ENCODE data around the gene CSF3. TPM values are rescaled to one million over a fixed set of nuclear protein-coding genes. Genes with fewer than 3 reads are reported as not detected.

Gene CSF3
- total RNA-seq, 2 donors from 2014 or later = 0.20 to 0.67 TPM

DNA sequence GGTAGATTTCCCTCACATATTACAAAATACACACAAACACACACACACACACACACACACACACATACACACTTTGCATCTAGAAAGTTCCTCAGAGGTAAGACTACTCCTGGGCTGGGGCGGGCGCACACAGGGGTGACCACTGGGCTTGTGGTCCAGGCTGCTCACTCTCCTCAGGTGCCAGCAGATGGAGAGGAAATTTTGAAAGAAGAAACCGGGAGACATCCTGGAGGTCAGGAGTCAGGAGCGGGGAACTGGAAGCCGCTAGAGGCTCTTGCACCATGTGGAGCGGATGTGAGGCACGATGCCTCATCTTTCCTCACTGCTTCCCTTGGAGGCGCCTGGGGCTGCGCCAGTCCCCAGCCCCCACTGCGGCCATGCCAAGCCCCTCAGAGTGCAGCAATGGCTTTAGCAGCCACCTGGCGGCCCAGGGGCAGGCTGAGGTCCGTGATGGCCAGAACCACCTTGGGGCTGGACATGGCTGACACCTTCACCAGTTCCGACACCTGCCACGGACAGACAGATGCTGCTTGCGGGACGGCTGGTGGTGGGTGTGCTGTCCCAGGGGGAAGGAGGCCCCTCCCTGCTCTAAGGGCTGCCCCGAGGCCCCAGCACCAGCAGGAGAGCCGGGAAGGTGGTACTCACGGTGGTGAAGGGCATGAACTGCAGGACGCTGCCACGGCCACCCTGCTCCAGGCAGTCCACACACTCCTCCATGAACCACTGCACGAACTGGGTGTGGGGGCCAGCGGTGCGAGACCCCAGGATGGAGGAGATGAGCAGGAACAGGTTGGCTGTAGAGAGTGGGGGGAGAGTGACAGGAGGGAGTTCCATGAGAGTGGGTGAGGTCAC is 4.1 kb downstream of the CSF3 start:
- intact Hi-C loops (cut with DNase I, micrococcal nuclease) = loop anchor here in 1 of 2 donors (10.0 kb wide), 1 partner anchor 145 kb away; no protein-coding TSS in a partner anchor
- ATAC-seq = no peak
- no peak for DNase-seq

GRCh38 chr17:40020146-40020545 is 4.9 kb downstream of the CSF3 start:
- ATAC-seq (no peak), DNase-seq (no peak)
- intact Hi-C loops (cut with DNase I, micrococcal nuclease) = loop anchor here in 1 of 2 donors (10.0 kb wide), 1 partner anchor 155 kb away; the partner anchor contains the start of gene RAPGEFL1

DNA sequence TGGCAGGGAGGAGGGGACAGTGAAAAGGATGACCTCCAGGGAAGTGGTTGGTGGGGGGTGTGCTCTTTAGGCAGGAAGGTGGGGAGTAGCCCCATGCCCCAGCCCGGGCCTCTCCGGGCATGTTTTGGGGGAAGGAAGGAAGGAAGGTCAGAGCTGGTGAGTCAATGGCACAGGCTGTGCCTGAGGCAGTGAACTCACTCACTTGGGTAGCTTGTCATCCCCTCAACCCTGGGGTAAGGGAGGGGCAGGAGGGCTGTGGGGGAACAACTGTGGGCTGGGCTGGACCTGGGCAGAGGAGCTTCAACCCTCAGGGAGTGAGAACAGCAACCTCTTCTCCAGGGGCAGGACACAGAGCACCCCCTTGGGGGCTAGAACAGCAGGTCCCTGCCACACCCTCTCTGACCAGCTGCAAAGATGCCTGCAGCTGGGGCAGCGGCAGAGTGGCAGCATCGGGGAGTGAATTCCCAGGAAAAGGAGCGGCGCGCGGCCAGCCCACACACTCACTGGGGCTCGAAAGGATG is 6.3 kb downstream of the CSF3 start:
- intact Hi-C loops (cut with DNase I, micrococcal nuclease) = loop anchor here in 1 of 2 donors (10.0 kb wide), 1 partner anchor 153 kb away; the partner anchor contains the start of gene RAPGEFL1
- ATAC-seq = no peak
- DNase-seq = no peak

DNA sequence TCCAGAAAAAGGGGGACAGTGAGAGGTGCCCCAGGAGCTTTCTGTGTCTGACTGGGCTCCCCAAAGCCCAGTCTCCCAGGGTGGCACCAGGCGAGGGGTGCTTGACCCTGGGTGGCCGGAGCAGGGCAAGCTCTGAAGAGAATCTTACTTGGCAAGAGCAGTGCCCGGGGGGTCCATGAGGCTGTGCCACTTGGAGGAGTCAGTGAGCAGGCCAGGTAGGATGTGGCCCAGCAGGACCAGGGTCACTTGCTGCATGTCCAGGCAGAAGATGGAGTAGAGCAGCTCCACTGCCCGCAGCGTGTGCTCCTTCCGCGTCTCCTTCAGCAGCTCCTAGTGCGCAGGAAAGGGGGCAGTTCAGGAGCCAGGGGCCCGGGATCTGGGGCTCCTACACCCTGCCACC is 7.3 kb downstream of the CSF3 start:
- intact Hi-C loops (cut with DNase I, micrococcal nuclease) = loop anchor here in 1 of 2 donors (10.0 kb wide), 1 partner anchor 152 kb away; the partner anchor contains the start of gene RAPGEFL1
- DNase-seq (no peak), ATAC-seq (no peak)

GRCh38 chr17:40022961-40023541 is 7.8 kb downstream of the CSF3 start:
- DNase-seq = peak; percentile 69 to 83
- peak; percentile 78 for ATAC-seq
- intact Hi-C loops (cut with DNase I, micrococcal nuclease) = loop anchor here in 1 of 2 donors (10.0 kb wide), 1 partner anchor 152 kb away; the partner anchor contains the start of gene RAPGEFL1

DNA sequence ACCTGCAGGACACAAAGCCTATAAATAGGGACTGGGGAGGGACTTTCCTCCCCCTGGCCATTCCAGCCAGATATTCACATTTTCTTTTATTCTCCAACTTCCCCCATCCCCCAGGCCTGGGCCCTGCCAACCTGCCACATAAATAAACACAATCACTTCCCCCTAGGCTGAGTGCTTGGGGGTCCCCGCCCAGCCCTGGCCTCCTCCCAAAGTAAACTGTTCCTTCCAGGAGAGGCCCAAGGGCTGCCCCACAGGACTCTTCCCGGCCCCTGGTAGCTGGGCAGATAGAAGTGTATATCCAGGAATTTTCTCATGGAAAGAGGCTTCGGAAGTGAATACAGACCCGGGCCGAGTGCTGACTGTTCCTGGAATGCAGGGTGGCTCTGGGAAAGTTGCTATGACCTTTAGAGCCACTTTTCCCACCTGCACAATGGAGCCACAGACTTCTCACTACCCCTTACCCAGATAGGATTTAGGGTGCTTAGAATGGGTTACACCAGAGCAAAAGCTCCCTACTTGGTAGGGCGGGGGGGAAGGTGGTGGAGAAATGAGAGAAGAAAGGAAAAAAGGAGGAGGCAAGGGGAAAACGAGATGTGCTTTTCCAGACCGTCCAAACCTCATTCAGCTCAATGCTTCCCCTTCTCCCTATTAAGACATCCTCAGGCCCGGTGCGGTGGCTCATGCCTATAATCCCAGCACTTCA is 8.5 kb downstream of the CSF3 start:
- ATAC-seq = peak; percentile 81
- peak; percentile 88 to 89 for DNase-seq
- intact Hi-C loops (cut with DNase I, micrococcal nuclease) = loop anchor here in 1 of 2 donors (10.0 kb wide), 1 partner anchor 151 kb away; the partner anchor contains the start of gene RAPGEFL1

- DNase-seq (no peak), ATAC-seq (no peak)
- intact Hi-C loops (cut with DNase I, micrococcal nuclease) = loop anchor here in 1 of 2 donors (10.0 kb wide), 1 partner anchor 150 kb away; the partner anchor contains the start of gene RAPGEFL1
These were observed 9.7 kb downstream of the CSF3 start for GRCh38 chr17:40024901-40025300.

DNA sequence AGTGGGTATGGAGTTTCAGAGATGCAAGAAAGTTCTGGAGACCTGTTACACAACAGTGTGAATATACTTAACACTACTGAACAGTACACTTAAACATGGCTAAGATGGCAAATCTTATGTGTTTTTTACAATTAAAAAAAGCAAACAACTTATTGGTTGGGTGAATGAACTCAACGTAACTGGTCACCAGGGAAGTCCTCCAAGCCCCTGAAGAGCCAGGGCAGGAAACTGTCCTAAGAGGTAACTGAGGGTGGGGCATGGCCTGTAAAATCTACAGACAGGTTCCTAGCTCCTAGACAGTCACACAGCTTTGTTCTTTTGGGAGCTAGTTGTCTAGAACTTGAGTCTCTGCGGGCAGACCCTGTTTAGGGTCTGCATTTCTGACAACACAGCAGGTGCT is 10.3 kb downstream of the CSF3 start:
- DNase-seq (no peak), ATAC-seq (no peak)
- intact Hi-C loops (cut with DNase I, micrococcal nuclease) = loop anchor here in 1 of 2 donors (10.0 kb wide), 1 partner anchor 149 kb away; the partner anchor contains the start of gene RAPGEFL1

DNA sequence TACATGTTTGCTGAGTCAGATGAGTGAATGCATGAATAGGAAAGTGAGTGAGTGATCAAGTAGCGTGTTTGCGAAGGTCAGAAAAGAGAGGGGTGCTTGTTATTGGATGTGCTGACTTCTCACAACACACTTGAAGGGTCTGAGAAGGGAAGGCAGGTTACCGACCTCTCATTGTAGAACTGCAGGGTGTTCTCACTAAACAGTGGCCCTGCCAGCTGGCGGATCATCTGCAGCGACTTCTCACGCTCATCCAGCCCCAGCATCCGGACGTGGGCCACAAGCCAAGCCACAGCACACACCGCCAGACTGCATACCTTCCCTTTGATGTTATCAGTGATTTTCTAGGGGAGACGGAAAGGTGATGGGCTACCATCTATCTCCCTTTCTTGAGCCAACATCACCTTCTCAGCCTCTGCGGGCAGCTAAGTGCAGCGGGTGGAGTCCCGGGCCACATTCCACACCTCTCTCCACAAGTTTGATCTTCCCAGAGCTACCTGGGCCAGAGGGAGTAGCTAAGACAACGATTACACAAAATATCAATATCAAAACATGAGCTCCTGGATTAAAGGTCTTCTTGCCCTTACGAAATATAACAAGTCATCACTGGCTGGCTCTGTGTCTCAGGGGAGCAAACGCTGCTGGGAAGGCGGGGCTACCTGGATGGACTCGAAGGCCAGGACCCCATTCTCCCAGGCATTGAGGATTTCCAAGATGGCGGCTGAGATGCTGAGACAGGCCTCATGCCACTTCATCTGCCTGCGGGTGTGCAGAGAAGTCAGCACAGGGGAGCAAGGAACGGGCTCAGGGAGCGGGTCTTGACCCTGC is 11.0 kb downstream of the CSF3 start:
- intact Hi-C loops (cut with DNase I, micrococcal nuclease) = loop anchor here in 1 of 2 donors (10.0 kb wide), 1 partner anchor 149 kb away; the partner anchor contains the start of gene RAPGEFL1
- DNase-seq (peak in 1 of 2 donors; percentile 35), ATAC-seq (no peak)

GRCh38 chr17:40026816-40027613 is 11.8 kb downstream of the CSF3 start:
- intact Hi-C loops (cut with DNase I, micrococcal nuclease) = loop anchor here in 1 of 2 donors (10.0 kb wide), 1 partner anchor 148 kb away; the partner anchor contains the start of gene RAPGEFL1
- peak; percentile 81 to 84 for DNase-seq
- ATAC-seq = peak; percentile 65

- DNase-seq (no peak), ATAC-seq (no peak)
- intact Hi-C loops (cut with DNase I, micrococcal nuclease) = loop anchor here in 1 of 2 donors (10.0 kb wide), 1 partner anchor 147 kb away; the partner anchor contains the start of gene RAPGEFL1
These were observed 12.4 kb downstream of the CSF3 start for GRCh38 chr17:40027614-40028012.

GRCh38 chr17:40028595-40028994 is 13.4 kb downstream of the CSF3 start:
- no peak for ATAC-seq
- intact Hi-C loops (cut with DNase I, micrococcal nuclease) = loop anchor here in 1 of 2 donors (10.0 kb wide), 1 partner anchor 146 kb away; the partner anchor contains the start of gene RAPGEFL1
- DNase-seq = no peak

GRCh38 chr17:40031706-40032105 is 16.5 kb downstream of the CSF3 start:
- DNase-seq (no peak), ATAC-seq (no peak)
- intact Hi-C loops (cut with DNase I, micrococcal nuclease) = no loop called here

DNA sequence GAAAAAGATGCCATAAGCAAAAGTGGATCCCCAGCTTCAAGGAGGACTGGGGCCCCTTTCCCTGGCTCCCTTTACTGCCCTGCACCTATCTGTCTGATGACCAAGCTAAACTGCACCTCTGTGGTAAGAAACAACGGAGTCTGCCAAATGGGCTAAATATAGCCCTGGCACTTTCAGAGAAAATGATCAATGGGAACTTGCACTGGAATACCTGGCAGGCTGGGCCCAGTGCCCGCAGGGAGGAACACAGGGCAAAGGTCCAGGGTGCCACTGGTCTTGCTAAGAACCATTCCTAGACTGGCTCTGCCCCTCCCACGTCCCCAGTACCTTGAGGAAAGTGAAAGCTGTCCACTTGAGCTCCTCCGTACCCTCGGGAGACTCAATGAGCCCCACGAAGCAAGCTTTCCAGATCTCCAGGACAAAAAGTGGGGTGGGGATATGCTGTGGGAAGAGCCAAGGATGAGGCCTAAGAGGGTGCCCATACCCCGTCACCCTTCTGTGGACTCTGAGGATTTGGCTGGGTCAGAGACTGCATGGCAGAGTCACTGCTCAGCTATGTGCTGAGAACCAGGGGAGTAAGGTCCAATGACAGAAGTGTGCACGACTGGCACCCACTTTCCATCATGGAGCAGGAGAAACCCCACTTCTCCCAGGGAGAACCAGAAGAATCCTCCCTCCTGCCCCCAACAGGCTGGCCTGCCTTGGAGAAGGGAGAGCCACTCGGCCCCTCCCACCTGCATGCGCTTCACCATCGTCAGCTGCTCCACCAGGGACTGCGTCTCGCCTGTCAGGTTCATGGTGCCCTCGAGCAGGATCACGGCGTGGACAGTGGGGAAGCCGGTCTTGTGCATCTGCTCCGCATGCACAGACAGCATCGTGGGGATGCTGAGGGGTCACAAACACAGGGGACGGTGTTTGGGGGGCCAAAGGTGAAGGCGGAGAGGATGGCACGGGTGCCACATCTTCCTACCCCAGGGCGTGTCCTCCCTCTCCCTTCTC is 17.4 kb downstream of the CSF3 start:
- intact Hi-C loops (cut with DNase I, micrococcal nuclease) = no loop called here
- peak; percentile 88 for ATAC-seq
- DNase-seq = peak; percentile 85 to 93

GRCh38 chr17:40033339-40033738 is 18.1 kb downstream of the CSF3 start:
- intact Hi-C loops (cut with DNase I, micrococcal nuclease) = no loop called here
- ATAC-seq = no peak

More at GRCh38 chr17:40033339-40033738, 18.1 kb downstream of the CSF3 start:
- DNase-seq = no peak
